Germinal center (tissue), 1 donor: Measurements from ENCODE around the gene RSU1.

Experiments used
- DNase-seq: peaks from one replicate; pipeline ENCODE4 v3.0.0; 2012; ENCODE audit warnings: mixed read lengths, low spot score

Gene RSU1

DNA sequence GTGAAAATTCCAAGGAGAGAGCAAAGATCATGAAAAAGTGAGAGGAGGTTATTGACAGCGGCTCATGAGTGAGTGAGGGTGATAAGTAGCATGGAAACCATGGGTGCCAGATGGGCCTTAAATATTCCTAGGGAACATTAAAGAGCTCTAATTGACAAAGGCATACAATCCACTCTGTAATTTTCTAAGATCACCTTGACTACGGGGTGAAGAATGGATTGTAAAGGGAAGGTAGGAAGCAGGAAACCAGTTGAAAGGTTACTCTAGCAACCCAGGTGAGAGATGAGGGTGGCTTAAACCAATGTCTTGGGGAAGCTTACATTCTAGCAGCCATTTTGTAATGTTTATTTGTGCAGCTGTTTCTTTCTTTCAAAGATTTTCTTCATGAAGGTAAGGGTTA is 75.7 kb downstream of the RSU1 start:
- no peak for DNase-seq

DNA sequence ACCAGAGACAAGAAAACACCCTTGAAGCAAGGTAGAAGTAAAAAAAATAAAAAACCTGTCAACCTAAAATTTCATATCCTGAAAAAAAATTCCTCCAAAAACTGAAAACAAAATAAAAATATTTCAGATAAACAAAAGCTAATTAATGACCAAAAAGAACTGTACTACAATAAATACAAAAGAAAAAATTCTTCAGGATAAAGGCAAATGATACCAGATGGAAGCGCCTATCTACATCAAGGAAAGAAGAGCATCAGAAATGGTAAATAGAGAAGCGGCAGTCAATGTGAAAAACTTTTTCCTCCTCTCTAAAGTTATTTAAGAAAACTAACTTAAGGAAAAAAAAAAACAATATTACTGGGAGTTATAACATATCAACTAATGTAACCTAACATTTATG is 79.8 kb downstream of the RSU1 start:
- no peak for DNase-seq

DNA sequence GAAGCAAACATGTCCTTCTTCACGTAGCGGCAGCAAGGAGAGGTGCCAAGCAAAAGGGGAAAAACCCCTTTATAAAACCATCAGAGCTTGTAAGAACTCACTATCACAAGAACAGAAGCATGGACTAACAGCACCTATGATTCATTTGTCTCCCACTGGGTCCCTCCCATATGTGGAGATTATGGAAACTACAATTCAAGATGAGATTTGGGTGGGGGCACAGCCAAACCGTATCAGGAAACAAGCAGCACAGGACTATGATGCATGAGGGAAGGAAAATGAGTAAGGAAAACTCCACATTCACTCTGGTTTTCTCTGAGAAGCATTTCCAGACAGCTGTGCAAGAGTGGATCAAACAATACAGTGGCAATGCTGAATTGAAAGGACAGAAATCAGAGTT is 81.6 kb downstream of the RSU1 start:
- DNase-seq = no peak

DNA sequence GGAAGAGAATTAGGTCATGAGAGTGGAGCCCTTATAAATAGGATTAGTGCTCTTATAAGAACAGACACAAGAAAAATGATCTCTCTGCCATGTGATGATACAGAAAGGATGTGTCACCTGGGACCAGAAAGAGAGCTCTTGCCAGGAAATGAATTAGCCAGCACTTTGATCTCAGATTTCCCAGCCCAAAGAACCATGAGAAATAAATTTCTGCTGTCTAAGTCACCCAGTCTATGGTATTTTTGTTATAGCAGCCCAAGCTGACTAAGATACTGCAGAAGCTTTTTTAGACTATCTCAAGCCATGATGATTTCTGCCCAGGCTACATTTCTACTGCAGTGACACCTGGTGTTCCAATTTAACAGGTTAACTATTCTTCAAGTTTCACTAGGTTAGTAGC is 84.8 kb downstream of the RSU1 start:
- DNase-seq = no peak

DNA sequence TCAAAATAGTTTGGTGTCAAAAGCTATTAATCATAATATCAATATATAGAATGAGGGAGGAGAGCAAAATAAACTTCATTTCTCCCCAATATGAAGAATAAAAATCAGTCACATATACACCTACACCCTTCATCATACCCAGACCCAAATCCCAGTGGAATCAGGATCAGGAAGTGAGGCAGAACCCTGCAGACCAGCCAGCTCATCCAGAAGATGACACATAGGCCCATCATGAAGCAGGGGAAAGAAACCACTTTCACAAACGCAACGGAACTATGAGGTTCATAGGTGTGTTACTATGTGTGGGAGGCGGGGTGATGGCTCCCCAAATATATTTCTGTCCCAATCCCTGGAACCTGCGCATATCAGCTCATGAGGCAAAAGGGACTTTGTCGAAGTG is 89.0 kb downstream of the RSU1 start:
- no peak for DNase-seq

DNA sequence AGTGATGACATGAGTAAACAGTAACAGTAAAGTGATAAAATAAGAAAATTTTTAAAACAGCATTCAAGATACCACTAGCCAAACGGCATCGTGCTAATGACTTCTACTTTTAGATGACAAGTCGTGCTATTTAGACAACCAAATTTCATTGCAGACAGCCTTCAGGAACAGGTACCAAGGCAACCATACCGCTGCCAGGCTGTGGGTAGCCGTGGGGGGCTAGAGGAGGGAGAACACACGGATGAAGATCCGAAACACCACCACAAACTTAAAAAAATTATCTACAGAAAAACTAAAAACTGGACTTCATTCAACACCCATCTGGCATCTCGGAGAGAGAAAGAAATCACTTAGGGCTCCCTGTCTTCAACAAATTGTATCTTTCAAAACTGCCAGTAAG is 89.6 kb downstream of the RSU1 start:
- no peak for DNase-seq

DNA sequence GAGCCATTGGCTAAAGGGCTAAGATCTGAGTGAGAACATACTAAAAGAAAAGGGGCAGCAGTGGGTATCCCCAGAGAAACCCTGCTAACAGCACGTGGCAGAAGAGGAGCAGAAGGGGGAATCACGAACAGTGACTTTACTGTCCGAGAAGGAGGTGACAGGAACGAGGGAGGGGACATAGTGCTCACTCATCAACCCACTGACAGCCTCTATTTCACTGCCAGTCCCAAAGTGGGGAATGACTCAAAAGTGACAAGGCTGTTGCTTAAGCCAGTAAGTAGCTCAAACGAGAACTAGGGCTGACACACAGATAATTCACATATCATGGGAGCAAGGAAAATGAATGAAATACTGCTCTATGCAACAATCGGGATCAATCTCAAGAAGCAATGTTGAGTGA is 92.7 kb downstream of the RSU1 start:
- no peak for DNase-seq

DNA sequence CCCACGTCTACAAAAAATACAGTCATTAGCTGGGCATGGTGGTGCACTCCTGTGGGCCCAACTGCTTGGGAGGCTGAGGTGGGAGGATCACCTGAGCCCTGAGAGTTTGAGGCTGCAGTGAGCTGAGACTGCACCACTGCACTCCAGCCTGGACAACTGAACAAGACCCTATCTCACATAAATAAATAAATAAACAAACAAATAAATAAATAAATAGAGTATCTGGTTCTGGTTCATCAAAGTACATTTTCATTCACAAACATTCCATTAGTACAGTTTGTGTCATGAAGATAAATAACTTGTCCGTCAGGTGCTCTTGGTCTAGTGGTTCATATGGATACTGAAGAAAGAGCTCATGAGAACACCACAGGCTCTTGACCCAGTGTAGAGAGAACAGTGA is 96.4 kb downstream of the RSU1 start:
- no peak for DNase-seq

DNA sequence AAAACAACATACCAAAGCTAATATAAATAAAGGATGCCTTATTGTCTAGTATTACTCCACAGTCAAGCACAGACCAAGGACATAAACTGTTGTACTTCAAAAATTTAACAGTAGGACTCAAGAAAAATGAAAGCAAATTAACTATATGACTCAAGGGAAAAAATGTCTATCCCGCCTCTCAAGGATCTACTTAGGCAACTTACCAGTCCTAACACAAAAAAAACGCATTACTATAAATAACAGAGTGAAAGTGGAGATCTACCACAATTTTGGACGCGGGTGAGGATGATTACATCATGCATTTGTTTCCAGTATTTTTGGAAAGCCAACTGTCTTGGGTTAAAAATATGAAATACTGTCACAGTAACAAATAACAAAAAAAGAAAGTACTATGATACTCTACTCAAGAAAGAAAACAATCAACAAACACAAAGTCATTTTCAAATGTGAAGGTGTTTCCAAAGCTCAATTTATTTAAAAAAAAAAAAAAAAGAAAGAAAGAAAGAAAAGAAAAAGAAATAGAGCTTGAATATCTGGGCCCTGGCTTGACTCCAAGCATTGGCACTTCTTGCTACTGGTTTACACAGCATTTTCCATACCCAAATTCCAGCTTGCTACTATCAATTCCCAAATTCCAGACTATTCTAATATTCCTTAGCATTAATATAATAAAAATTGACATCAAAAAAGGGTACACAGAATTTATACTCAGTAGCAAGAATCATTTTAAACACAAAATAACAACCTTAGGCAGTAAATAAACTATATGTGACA is 99.4 kb downstream of the RSU1 start:
- no peak for DNase-seq

DNA sequence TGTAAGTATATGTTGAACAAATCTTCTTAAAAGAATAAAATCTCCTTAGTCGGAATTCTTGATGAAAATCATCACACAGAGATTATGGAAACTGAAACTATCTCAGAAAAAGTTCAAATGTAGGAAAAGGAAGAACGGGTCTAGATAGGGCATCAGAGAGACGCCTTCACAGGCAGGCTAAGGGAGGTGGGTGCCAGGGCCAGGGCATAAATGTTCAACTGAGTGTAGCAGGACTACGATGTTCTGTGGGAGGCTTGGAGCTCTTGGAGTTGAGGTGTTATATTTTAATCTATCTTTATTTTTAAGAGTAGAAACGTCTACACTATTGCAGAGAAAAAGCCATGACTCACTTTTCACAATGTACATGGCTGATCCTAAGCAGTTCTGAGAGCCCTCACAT is 101.2 kb downstream of the RSU1 start:
- DNase-seq = no peak

DNA sequence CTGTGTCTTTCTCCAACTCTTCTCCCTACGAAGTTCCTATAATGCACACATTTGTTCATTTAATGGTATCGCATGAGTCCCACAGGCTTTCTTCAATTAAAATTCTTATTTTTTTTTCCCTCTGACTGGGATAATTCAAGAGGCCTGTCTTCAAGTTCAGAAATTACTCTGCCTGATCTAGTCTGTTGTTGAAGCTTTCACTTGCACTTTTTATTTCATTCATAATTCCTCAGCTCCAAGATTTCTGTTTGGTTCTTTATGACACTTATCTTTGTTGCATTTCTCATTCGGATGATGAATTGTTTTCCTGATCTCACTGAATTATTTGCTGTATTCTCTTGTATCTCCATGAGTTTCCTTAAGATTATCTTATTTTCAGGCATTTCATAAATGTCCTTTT is 103.9 kb downstream of the RSU1 start:
- DNase-seq = no peak

DNA sequence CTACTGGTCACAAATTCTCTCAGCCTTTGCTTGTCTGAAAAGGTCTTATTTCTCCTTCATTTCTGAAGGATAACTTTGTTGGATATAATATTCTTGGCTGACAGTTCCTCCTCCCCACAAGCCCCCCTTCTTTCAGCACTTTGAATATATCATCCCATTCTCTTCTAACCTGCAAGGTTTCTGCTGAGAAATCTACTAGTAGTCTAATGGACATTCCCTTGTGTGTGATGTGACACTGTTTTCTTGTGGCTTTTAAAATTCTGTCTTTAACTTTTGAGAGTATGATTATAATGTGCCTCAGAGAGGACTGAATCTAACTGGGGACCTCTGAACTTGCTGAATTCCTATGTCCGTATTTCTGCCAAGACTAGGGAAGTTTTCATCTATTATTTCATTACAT is 104.3 kb downstream of the RSU1 start:
- DNase-seq = no peak

DNA sequence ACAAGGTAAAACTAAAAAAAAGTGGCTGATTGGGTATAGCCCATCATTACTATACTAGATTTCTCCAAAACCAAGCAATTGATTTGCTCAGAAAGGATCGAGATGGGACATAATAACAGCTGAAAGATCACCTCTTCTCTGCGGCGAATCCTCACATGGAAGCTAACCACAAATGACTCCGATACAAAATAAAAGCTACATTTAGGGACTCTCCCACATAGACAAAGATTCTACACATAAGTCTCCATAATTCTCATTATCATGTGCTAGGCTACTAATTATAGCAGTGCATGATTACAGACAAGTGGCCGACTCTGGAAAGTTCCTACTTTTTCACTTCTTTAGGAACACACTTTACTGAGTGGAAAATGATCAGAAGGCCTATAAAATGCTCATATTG is 116.9 kb downstream of the RSU1 start:
- no peak for DNase-seq

DNA sequence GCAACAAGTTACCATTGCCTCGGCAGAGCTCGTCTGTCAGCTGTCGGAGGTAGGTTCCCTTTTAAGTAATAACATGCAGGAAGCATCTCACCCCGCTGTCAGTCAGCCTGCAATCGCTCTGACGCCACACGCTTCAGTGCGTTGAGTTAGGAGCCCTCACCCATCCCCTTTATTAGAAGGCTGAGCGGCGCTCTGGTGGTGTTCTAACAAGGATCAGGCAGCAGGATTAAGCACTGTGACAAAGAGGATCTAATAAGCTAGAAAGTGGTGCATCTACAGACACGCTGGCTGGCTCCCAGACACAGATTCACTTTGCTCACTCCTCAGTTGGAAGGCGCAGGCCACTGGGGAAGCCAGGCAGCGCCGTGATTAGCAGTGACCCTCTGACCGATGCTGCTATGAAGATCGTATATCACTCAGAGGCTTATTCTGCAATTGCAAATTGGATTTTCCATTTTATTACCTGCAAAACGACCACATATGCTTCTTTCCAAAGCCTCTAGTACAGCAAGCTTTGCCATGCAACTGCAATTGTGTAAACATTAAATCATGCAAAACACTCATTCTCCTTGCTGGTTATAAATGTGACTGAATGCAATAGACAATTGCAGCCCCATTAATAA is 117.7 kb downstream of the RSU1 start:
- no peak for DNase-seq

DNA sequence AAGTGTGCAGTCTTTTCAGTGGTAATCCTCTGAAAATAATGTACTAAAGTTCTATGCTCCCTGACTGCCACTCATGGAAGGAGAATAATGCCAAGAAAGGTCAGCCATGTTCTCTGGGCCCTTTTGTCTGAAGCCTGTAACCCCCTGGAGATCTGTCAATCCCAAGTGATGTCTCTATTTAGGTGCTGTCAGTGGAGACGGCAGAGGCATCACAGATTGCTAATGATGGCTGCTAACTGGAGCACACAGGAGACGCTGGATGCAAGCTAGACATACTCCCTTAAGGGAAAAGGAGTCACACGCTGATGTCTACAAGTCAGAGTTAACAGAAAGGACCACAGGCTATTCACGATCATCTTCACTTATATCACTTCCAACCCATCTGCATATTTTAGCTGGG is 118.8 kb downstream of the RSU1 start:
- no peak for DNase-seq

DNA sequence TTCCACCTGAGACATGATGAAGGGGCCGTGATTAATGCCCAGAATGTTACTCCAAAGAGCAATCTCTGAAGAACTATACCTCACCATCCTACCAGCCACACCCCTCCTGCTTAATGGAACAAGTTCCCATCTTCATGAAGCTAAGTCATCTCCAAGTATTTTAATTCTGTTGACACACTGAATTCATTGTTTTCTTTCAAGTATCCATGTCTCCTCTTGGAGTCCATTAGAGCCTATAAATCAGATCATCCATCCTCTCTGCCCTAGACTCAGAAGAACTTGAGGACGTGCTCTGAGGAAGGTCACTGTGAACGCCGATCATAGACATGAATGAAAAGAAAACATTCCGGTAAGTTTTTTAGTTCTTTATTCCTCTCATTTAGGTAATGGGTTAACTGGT is 126.8 kb downstream of the RSU1 start:
- no peak for DNase-seq

DNA sequence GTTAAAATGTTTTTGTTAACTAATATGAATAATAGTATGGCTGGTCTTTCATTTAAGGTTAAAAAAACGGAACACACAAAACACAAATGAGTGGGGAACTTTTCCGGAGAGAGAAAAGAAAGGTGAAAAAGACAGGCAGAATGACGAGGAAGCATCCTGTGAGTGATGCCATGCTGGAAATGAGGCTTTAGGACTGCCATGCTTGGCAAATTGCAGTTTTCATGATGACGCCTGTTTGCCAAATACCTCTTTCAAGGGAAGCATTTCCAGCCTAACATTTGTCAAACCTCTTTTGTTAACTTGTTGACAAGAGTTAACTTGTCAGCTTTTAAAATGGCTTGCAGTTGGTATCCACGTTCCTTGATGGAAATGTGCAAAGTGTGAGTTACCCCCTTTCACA is 127.5 kb downstream of the RSU1 start:
- no peak for DNase-seq

DNA sequence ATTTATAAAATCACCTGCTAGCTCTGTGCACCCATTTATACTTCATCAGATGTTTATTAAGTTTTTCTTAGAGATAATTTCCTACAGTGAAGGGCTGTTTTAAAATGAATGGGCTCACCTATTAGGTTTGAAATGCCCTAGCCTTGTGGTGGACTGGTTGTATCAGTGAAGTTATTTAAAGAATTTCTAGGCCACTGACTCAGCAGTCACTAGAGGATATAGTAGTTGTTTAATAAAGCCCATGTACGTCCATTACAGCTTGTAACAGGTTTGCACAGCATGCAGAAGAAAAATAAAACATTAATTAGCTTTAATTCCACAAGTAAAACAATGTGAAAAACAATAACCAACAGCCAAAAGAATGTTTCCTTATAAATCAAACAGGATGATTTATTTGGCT is 128.0 kb downstream of the RSU1 start:
- no peak for DNase-seq

DNA sequence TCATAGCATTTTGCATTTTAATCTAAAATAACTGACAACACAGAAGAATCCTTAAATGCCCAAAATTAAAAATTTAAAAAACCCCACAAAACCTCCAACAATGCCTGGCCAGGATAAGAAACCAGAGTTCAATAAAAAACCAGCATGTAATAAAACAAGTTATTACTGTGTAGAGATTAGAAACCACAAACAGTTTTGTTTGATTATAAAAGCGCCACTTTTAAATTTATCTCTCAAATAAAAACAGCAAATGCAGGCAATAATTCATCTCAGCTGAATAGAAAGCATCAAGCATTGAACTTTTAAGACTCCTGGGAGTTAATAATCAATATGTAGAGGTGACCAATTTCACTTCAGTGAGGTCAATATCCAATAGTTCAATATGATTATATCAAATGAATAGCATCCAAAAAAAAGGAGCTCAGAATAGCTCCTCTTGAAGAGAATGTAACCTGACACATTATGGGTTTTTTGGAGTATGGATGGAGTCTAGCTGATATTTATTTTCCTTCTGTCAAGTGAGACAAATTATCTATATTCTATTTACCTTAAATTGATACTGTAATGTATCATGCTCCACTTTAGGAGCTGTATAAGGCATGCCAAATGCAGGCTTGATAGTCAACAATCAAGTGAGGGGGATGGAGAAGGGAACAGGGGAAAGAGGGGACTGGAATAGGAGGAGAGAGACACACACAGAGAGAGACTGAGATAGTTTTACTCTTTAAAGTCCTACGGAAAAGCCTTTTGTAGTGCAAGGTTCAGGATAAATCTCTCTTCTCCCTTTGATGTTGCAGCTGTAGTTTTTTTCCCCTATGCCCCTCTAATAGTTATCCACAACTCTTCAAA is 130.9 kb downstream of the RSU1 start:
- DNase-seq = no peak

DNA sequence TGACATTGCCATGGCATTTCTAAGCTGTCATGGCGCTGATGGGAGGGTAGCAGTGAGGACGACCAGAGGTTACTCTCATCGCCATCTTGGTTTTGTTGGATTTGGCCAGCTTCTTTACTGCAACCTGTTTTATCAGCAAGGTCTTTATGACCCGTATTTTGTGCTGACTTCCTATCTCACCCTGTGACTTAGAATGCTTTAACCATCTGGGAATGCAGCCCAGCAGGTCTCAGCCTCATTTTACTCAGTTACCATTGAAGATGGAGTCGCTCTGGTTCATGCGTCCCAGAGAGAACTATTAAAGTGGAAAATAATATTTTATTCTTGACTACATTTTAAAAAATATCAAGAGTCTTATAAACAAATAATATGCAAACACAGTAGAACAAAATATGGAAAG is 131.7 kb downstream of the RSU1 start:
- no peak for DNase-seq

DNA sequence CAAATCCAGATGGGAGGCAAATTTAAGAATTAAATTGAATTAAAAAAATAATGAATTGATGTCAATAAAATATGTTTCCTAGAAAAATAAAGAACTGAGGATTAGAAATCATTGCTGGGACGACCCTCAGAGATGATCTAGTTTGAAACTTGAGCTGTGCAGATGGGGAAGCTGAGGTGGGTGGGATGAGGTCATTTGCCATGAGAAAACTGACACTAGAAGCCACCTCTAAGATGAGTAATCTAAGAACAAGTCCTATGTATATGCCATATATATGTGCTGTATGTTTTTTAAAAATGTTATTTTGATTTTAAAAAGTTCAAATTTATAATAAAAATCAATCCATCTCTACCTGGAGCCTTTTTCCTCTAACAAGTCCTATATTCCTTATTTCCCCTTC is 135.7 kb downstream of the RSU1 start:
- no peak for DNase-seq

DNA sequence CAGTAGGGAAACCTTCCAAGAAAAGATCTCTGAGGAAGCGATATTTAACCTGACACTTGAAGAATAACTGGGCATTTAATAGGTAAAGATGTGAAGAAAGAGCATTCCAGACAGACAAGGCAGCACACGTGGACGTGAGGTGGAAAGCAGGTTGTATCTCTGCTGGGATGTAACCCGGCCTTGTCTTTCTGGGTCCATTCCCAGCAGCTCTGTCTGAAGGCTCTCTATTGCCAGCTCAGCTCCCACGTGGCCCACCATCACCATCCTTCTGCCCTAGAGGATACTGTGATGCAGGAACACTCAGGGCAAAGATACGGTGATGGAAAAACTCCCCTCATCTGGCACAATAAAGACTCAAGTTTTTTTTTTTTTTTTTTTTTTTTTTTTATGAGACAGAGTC is 137.7 kb downstream of the RSU1 start:
- DNase-seq = no peak

DNA sequence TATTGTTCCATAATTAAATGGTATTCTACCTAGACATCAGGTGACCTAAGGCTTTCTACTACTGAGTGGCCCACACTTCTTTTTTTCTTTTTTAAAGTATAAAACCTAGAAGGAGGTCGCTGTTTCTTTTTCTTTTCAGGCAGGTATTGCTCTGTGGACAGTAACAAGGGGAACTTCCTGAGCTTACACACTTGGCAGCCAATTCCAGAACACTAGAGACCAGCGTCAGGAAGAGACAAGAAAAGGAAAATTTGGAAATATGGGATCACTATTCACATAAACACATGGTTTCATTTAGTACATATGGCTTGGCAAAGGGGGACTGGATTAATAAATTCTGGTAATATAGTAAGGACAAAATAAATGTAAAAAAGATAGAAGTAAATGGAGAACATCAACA is 141.9 kb downstream of the RSU1 start:
- DNase-seq = no peak
